ENCODE results near the gene ATG9B. TPM values are rescaled to one million over a fixed set of nuclear protein-coding genes. Genes with fewer than 3 reads are reported as not detected.
A peak's percentile ranks its signal among the peaks of the same experiment; 100 is the strongest.
"Not testable (repeated sequence)": the region's sequence is repeated elsewhere in the genome, so short reads cannot be mapped to it uniquely, and the experiment has no call there.

Gene ATG9B
- total and polyA plus RNA-seq, 2 experiments from 2014 or later = 0.80 to 2.4 TPM

DNA sequence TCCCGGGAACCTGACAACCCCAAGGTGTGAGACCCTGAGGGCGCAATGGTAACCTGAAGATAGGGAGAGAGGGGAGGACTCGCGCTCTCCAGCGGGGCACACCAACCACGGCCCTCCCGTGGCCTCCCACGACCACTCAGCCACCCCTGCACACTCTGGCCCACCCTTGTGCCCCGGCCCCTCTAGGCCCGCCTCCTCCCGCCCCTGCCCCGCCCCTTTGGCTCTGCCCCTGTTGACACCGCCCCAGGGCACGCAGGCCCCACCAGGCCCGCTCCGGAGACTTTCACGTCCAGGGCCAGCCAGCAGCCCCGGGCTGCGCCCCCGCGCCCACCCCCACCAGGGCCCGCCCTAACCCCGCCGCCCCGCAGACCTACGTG is 10.9 kb downstream of the ATG9B start:
- Histone ChIP-seq H4K20me1 (ENCODE audit: insufficient read depth, poor library complexity, severe bottlenecking) (no peaks in the 10 kb centered on the region), H2AFZ (no peak overlapping the region), H3K79me2 (no peaks in the 10 kb centered on the region), H3K9me2 (replicated peaks; ENCODE audit: insufficient read depth) (no peaks in the 10 kb centered on the region), H3K4me2 (peak overlapping the region; percentile 78), H3K27me3 (peaks cover 8% of the 10 kb centered on the region), H3K27ac (peak overlapping the region; percentile 79), H3K4me1 (ENCODE audit: insufficient read depth) (peaks cover 37% of the 10 kb centered on the region), H3K36me3 (replicated peaks; ENCODE audit: insufficient read depth, low read depth) (no peaks in the 10 kb centered on the region), H3K9me3 (ENCODE audit: low read depth) (no peaks in the 10 kb centered on the region), H3K4me3 (no peak overlapping the region)
- no peak for DNase-seq (ENCODE audit: low spot score)
- WGBS (ENCODE audit: low lambda C conversion rate, missing lambda C conversion rate) = 25% methylated on average over 4 of the region's 26 CpGs
- no peak for TF ChIP-seq EZH2 (IDR thresholded peaks at IDR 0.05; ENCODE audit: borderline replicate concordance)
- no peak for TF ChIP-seq EZH2phosphoT487 (IDR thresholded peaks at IDR 0.05; ENCODE audit: low read depth, severe bottlenecking, unreplicated experiment)
- TF ChIP-seq, protein P1, sequence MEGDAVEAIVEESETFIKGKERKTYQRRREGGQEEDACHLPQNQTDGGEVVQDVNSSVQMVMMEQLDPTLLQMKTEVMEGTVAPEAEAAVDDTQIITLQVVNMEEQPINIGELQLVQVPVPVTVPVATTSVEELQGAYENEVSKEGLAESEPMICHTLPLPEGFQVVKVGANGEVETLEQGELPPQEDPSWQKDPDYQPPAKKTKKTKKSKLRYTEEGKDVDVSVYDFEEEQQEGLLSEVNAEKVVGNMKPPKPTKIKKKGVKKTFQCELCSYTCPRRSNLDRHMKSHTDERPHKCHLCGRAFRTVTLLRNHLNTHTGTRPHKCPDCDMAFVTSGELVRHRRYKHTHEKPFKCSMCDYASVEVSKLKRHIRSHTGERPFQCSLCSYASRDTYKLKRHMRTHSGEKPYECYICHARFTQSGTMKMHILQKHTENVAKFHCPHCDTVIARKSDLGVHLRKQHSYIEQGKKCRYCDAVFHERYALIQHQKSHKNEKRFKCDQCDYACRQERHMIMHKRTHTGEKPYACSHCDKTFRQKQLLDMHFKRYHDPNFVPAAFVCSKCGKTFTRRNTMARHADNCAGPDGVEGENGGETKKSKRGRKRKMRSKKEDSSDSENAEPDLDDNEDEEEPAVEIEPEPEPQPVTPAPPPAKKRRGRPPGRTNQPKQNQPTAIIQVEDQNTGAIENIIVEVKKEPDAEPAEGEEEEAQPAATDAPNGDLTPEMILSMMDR (IDR thresholded peaks at IDR 0.05; ENCODE audit: poor library complexity) = no peak

DNA sequence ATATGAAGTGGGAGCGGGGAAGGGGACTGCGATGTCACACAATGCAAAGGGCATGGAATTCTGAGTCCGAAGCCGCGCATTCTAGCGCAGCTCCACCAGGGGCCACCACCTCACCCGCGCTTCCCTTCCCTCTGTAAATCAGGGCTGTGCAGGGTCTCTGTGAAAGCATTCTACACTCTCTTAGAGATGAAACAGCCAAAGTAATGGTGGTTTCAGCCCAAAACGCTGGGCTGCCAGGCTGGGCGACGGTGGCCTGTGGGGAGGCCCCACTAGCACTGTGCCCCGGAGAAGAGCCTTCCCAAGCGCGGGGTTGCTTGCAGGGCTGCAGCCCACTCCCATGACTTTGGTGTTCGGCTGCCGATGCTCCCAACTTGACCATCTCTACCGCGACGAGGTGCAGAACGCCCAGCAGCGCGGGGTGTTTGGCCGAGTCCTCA is 11.4 kb downstream of the ATG9B start:
- Histone ChIP-seq H3K36me3 (replicated peaks; ENCODE audit: insufficient read depth, low read depth) (no peaks in the 10 kb centered on the region), H3K27me3 (peaks cover 8% of the 10 kb centered on the region), H3K4me1 (ENCODE audit: insufficient read depth) (peaks cover 35% of the 10 kb centered on the region), H3K27ac (peak overlapping the region; percentile 79), H4K20me1 (ENCODE audit: insufficient read depth, poor library complexity, severe bottlenecking) (no peaks in the 10 kb centered on the region), H3K9me2 (replicated peaks; ENCODE audit: insufficient read depth) (no peaks in the 10 kb centered on the region), H3K79me2 (no peaks in the 10 kb centered on the region), H3K9me3 (ENCODE audit: low read depth) (no peaks in the 10 kb centered on the region), H3K4me3 (no peak overlapping the region), H3K4me2 (peak overlapping the region; percentile 78), H2AFZ (no peak overlapping the region)
- DNase-seq (ENCODE audit: low spot score) = peak; percentile 72
- no peak for TF ChIP-seq EZH2phosphoT487 (IDR thresholded peaks at IDR 0.05; ENCODE audit: low read depth, severe bottlenecking, unreplicated experiment)
- no peak for TF ChIP-seq EZH2 (IDR thresholded peaks at IDR 0.05; ENCODE audit: borderline replicate concordance)
- TF ChIP-seq, protein P1 (IDR thresholded peaks at IDR 0.05; ENCODE audit: poor library complexity) = peak; percentile 56
- 31% methylated on average over 23 of the region's 23 CpGs for WGBS (ENCODE audit: low lambda C conversion rate, missing lambda C conversion rate)

DNA sequence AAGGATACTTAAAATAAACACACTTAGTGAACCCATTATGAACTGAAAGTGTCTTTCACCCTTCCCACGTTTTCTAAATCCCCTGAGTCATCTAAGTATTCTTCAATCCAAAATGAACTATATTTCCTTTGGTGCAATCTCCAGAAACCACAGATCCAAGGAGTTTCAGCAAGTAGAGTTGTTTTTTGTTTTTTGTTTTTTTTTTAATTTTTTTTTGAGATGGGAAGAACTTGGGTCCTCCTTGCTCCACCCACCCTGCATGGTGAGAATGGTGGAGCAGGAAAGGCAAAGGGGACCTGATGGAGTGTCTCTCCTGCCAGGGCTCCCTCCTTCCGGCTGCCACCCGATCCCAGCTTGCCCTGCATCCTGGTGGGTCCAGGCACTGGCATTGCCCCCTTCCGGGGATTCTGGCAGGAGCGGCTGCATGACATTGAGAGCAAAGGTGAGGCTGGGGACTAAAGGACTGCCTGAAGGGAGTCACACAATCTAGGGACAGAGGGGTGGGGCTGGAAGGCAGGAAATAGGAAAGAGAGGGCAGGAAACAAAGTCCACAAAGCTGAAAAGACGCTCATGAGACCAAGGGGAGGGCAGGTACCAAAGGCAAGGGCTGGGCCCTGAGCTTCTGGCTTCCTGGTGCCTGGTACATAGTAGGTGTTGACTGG is 12.1 kb downstream of the ATG9B start:
- Histone ChIP-seq H2AFZ (no peak overlapping the region), H3K4me3 (no peak overlapping the region), H3K27me3 (peaks cover 2% of the 10 kb centered on the region), H3K9me2 (replicated peaks; ENCODE audit: insufficient read depth) (no peaks in the 10 kb centered on the region), H3K36me3 (replicated peaks; ENCODE audit: insufficient read depth, low read depth) (no peaks in the 10 kb centered on the region), H4K20me1 (ENCODE audit: insufficient read depth, poor library complexity, severe bottlenecking) (no peaks in the 10 kb centered on the region), H3K79me2 (no peaks in the 10 kb centered on the region), H3K4me1 (ENCODE audit: insufficient read depth) (peaks cover 33% of the 10 kb centered on the region), H3K27ac (peak overlapping the region; percentile 79), H3K4me2 (peak overlapping the region; percentile 78), H3K9me3 (ENCODE audit: low read depth) (no peaks in the 10 kb centered on the region)
- WGBS (ENCODE audit: low lambda C conversion rate, missing lambda C conversion rate) = 67% methylated on average over 6 of the region's 6 CpGs
- peak; percentile 73 for DNase-seq (ENCODE audit: low spot score)
- TF ChIP-seq, protein P1 (IDR thresholded peaks at IDR 0.05; ENCODE audit: poor library complexity) = no peak
- TF ChIP-seq EZH2 (IDR thresholded peaks at IDR 0.05; ENCODE audit: borderline replicate concordance) (no peak), EZH2phosphoT487 (IDR thresholded peaks at IDR 0.05; ENCODE audit: low read depth, severe bottlenecking, unreplicated experiment) (no peak)

DNA sequence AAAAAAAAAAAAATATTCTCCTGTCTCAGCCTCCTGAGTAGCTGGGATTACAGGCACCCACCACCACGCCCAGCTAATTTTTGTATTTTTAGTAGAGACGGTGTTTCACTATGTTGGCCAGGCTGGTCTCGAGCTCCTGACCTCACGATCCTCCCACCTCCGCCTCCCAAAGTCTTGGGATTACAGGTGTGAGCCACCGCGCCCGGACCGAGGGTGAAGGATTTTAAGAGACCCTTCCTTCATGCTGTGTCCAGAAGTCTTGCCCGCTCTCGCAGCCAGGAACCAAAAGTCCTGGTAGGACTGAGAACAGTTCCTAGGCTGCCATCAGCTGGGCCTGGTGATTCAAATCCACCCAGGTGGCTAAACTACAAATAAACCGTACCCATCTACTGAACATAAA is 12.7 kb downstream of the ATG9B start:
- H3K4me3 ChIP-seq; H3K9me3 ChIP-seq (ENCODE audit: low read depth); H3K9me2 ChIP-seq (replicated peaks; ENCODE audit: insufficient read depth); H3K27me3 ChIP-seq; H3K36me3 ChIP-seq (replicated peaks; ENCODE audit: insufficient read depth, low read depth); DNase-seq (ENCODE audit: low spot score); H4K20me1 ChIP-seq (ENCODE audit: insufficient read depth, poor library complexity, severe bottlenecking); H2AFZ ChIP-seq; H3K79me2 ChIP-seq: not testable (repeated sequence)
- Histone ChIP-seq H3K27ac (peak overlapping the region; percentile 50), H3K4me2 (peak overlapping the region; percentile 70), H3K4me1 (ENCODE audit: insufficient read depth) (peaks cover 33% of the 10 kb centered on the region)
- 87% methylated on average over 12 of the region's 12 CpGs for WGBS (ENCODE audit: low lambda C conversion rate, missing lambda C conversion rate)
